Measurements from ENCODE around the gene APOL6.

Gene APOL6

DNA sequence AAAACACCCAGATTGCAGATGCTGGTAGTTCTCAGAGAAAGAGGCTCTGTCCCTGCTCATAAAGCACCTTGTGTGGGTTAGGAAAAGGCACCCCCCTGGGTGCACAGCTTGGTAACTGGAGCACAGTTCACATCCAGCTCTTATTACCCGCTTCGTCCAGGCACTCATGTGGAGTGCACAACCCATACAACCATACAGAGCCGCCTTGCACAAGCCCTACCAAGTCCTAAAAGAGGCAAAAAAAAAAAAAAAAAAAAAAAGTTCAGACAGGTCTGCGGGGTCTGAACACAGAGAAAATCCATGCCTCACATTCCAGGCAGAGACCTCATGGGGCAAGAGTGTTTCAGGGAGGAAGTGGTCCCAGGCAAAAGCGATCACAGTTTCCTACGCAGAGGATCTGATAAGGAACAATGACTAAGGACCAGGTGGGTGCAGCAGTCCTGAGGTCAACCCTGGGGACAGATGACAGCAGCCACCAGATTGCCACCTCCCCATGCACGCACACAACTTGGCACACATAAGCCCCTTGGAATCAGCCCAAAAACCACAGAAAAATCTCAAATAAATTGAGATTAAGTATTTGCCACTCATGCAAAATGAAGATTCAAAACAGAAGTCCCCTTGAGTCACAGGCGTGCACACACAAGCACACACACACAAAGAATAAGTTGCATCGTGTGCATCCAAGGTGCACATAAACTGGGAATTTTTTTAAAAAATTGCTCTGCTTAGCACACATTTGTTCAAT lies 43.5 kb upstream of the APOL6 start:
- Histone ChIP-seq H3K27me3 (replicated peaks) (no peaks in the 10 kb centered on the region), H3K27ac (no peak overlapping the region), H3K36me3 (replicated peaks) (no peaks in the 10 kb centered on the region), H3K4me3 (ENCODE audit: low read depth, low read length) (no peak overlapping the region)
- in situ Hi-C loops (cut with HindIII; ENCODE audit: low pct_ligation_motif_present, low sequenced_read_pairs), result no loop called here
- no peak for TF ChIP-seq CTCF (IDR thresholded peaks at IDR 0.05; ENCODE audit: low read depth, low read length, missing control alignments)
- peak; percentile 27 for DNase-seq

- Histone ChIP-seq H3K36me3 (replicated peaks) (no peaks in the 10 kb centered on the region), H3K27ac (no peak overlapping the region), H3K4me3 (ENCODE audit: low read depth, low read length) (no peak overlapping the region), H3K27me3 (replicated peaks) (no peaks in the 10 kb centered on the region)
- TF ChIP-seq CTCF (IDR thresholded peaks at IDR 0.05; ENCODE audit: low read depth, low read length, missing control alignments), result no peak
- in situ Hi-C loops (cut with HindIII; ENCODE audit: low pct_ligation_motif_present, low sequenced_read_pairs), result no loop called here
- no peak for DNase-seq
Observed at GRCh38 chr22:35605369-35605680, 42.9 kb upstream of the APOL6 start.

DNA sequence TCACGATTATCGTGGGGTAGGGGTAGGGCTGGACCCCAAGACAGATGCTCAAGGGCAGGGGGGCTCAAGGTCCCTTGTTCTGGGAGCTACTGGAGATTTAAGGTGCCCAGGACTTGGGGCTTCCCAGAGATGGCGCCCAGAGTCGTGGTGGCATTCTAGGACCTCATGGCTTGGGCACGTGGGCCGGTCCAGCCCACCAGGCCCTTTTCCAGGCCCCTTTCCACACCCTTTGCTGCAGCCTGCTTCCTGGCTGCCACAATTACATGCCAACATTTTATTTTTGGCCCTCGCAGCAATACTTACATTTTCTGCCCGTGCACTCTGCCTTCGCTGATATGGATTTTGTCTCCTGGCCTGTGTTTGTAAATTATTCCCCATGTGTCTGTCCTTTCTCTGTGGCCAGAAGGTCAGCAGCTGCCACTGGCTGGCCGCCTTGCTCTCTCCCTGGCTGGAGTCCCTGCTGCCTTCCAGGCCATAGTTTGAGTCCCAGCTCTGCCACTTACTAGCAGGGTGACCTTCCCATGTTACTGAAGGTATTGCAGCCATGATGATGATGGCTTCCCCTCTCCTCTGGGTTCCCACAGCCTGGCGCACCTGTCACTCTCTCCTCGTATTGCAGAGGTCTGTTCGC lies 42.3 kb upstream of the APOL6 start:
- Histone ChIP-seq H3K27me3 (replicated peaks) (no peaks in the 10 kb centered on the region), H3K4me3 (ENCODE audit: low read depth, low read length) (no peak overlapping the region), H3K27ac (no peak overlapping the region), H3K36me3 (replicated peaks) (no peaks in the 10 kb centered on the region)
- no peak for DNase-seq
- in situ Hi-C loops (cut with HindIII; ENCODE audit: low pct_ligation_motif_present, low sequenced_read_pairs), result no loop called here
- no peak for TF ChIP-seq CTCF (IDR thresholded peaks at IDR 0.05; ENCODE audit: low read depth, low read length, missing control alignments)

- Histone ChIP-seq H3K27ac (no peak overlapping the region), H3K27me3 (replicated peaks) (no peaks in the 10 kb centered on the region), H3K36me3 (replicated peaks) (no peaks in the 10 kb centered on the region), H3K4me3 (ENCODE audit: low read depth, low read length) (no peak overlapping the region)
- no peak for DNase-seq
- TF ChIP-seq CTCF (IDR thresholded peaks at IDR 0.05; ENCODE audit: low read depth, low read length, missing control alignments), result no peak
- in situ Hi-C loops (cut with HindIII; ENCODE audit: low pct_ligation_motif_present, low sequenced_read_pairs), result no loop called here
Observed at GRCh38 chr22:35606916-35607315, 41.3 kb upstream of the APOL6 start.

- no peak for DNase-seq
- no peaks in the 10 kb centered on the region for H3K36me3 ChIP-seq (replicated peaks)
- no peaks in the 10 kb centered on the region for H3K27me3 ChIP-seq (replicated peaks)
- in situ Hi-C loops (cut with HindIII; ENCODE audit: low pct_ligation_motif_present, low sequenced_read_pairs), result no loop called here
- H3K4me3 ChIP-seq (ENCODE audit: low read depth, low read length), result no peak overlapping the region
- no peak overlapping the region for H3K27ac ChIP-seq
- no peak for TF ChIP-seq CTCF (IDR thresholded peaks at IDR 0.05; ENCODE audit: low read depth, low read length, missing control alignments)
Observed at GRCh38 chr22:35608088-35608487, 40.2 kb upstream of the APOL6 start.

DNA sequence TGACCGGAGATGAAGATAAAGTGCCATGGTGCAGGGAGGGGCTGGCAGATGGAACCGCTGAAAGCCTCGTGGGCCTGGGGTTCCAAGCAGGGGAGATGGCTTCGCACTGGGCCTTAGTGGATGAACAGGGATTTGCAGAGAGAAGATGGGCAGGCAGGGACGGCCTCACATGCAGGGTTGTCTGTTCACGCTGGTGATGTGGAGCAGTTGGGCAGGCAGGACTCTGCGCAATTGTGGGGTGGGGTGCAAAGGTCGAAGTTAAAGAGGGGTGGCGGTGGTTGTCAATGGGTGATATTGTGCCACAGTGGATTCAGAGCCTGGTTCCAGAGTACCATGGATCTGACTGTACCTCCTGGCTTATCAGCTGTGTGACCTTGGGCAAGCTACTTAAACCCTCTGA lies 39.0 kb upstream of the APOL6 start:
- DNase-seq, result no peak
- Histone ChIP-seq H3K27ac (no peak overlapping the region), H3K4me3 (ENCODE audit: low read depth, low read length) (no peak overlapping the region), H3K27me3 (replicated peaks) (no peaks in the 10 kb centered on the region), H3K36me3 (replicated peaks) (no peaks in the 10 kb centered on the region)
- TF ChIP-seq CTCF (IDR thresholded peaks at IDR 0.05; ENCODE audit: low read depth, low read length, missing control alignments), result no peak
- in situ Hi-C loops (cut with HindIII; ENCODE audit: low pct_ligation_motif_present, low sequenced_read_pairs), result no loop called here
